DOHH2 (cell line): ENCODE data around the gene SP2.

Source experiments
- CTCF ChIP-seq: fragments of 200-600 bp; sonication (generic); IDR thresholded peaks from one replicate; pipeline ENCODE4 v1.5.1; 2014; ENCODE audit warnings: antibody characterized with exemption, mild to moderate bottlenecking, low read depth, low read length; ENCODE audit not compliant: poor library complexity, severe bottlenecking
- EZH2phosphoT487 ChIP-seq: fragments of 200-600 bp; sonication (generic); IDR thresholded peaks from 2 replicates; pipeline ENCODE4 v1.6.1; 2017; ENCODE audit warnings: borderline replicate concordance, mild to moderate bottlenecking, antibody characterized with exemption, low read length, moderate library complexity, mixed read lengths

GRCh38 chr17:47953909-47954308 is 57.9 kb downstream of the SP2 start:
- TF ChIP-seq CTCF (no peak), EZH2phosphoT487 (no peak)
